ENCODE data around the gene VAPB. TPM values are rescaled to one million over a fixed set of nuclear protein-coding genes. Genes with fewer than 3 reads are reported as not detected.

The VAPB gene
- total and polyA plus RNA-seq, 10 of the 15 experiments (the other 5 are each of a cell fraction or from before 2014, with no cell fraction given): 3.2 to 28.6 (median 20.5) TPM

DNA sequence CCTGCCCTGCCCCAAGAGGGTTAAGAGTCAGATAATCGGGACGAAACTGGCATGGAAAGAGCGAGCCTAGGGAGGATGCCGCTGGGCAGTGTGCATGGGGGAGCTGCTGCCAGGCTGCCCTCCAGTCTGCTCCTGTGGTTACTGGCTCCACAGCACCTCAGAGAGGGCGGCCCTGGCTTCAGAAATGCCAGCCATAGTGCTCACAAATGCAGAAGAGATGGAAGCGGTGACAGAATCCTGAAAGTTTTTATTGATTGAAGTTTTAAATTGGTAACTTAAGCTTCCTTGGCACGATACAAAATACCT lies 57.9 kb downstream of the VAPB start:
- BruUV-seq (replicated peaks): no TSS peak
- Histone ChIP-seq H3K27me3 (replicated peaks in 1 of 2; ENCODE audit: control insufficient read depth in 2 of 2, insufficient read depth in 2 of 2, low read length in 1 of 2) (no peaks in the 10 kb centered on the region), H3K9me3 (replicated peaks; ENCODE audit: control insufficient read depth, insufficient read depth, low read length) (no peaks in the 10 kb centered on the region), H3K27ac (ENCODE audit: control insufficient read depth, insufficient read depth) (no peak overlapping the region), H3K4me3 (no peak overlapping the region), H3K36me3 (ENCODE audit: control insufficient read depth in 2 of 2, insufficient read depth in 2 of 2, low read length in 1 of 2) (peaks cover 5 to 12% of the 10 kb centered on the region in 2 experiments), H3K79me2 (ENCODE audit: control insufficient read depth, insufficient read depth, low read length) (no peaks in the 10 kb centered on the region; the same call in 1 of the 2 replicates), H3K9ac (ENCODE audit: control insufficient read depth, insufficient read depth, low read length) (no peak overlapping the region), H3K4me1 (ENCODE audit: control insufficient read depth, insufficient read depth, low read length) (peaks cover 10% of the 10 kb centered on the region), H3K4me2 (ENCODE audit: control insufficient read depth, insufficient read depth) (no peak overlapping the region), H4K20me1 (ENCODE audit: control insufficient read depth, insufficient read depth) (no peaks in the 10 kb centered on the region), H2AFZ (ENCODE audit: control insufficient read depth, low read depth, low read length) (no peak overlapping the region)
- in situ Hi-C loops (cut with MboI) (no loop called here), intact Hi-C loops (cut with micrococcal nuclease; ENCODE audit: unreplicated experiment) (loop anchor here (1.0 kb wide), 1 partner anchor 210 kb away; no protein-coding TSS in a partner anchor)
- DNase-seq (ENCODE audit: low read depth, low spot score) (no peak), FAIRE-seq (no peak), ATAC-seq (no peak)
- ChIA-PET POLR2A (interaction anchor here (0.5 to 1.4 kb wide), 2 partner anchors 11 to 97 kb away, joined by 3 read pairs; no protein-coding TSS in a partner anchor), SMC1A (ENCODE audit: uncharacterized antibody, unreplicated experiment) (interaction anchor here (1.1 to 4.2 kb wide), 13 partner anchors 11 to 230 kb away, joined by 3 to 33 read pairs (median 5); no protein-coding TSS in a partner anchor), CTCF (interaction anchor here (0.7 to 6.2 kb wide), 17 partner anchors 8 to 237 kb away, joined by 3 to 60 read pairs (median 5); no protein-coding TSS in a partner anchor), RAD21 (ENCODE audit: unreplicated experiment) (interaction anchor here (1.3 to 2.4 kb wide), 4 partner anchors 13 to 209 kb away, joined by 3 to 12 read pairs (median 6); partner anchors contain the start of gene VAPB)
- no peak for TF ChIP-seq SUPT20H (IDR thresholded peaks at IDR 0.05; ENCODE audit: borderline replicate concordance, control insufficient read depth, low read depth, low read length)
- TF ChIP-seq BHLHE40 (IDR thresholded peaks at IDR 0.05; ENCODE audit: borderline replicate concordance in 1 of 2, low read depth in 2 of 2, low read length in 1 of 2): no peak
- TF ChIP-seq EGR1 (IDR thresholded peaks at IDR 0.05; ENCODE audit: borderline replicate concordance in 1 of 2, low read depth in 2 of 2, low read length in 2 of 2): no peak
- no peak for TF ChIP-seq YY1 (IDR thresholded peaks at IDR 0.05; ENCODE audit: low read depth, low read length)
- TF ChIP-seq ZNF217 (IDR thresholded peaks at IDR 0.05): no peak
- TF ChIP-seq FOXK2 (IDR thresholded peaks at IDR 0.05): no peak
- 100% methylated on average over 7 of the region's 7 CpGs for WGBS (ENCODE audit: insufficient coverage, insufficient replicate concordance, low lambda C conversion rate, missing lambda C conversion rate)
